ENCODE measurements around the gene CFP.

CFP gene

GRCh38 chrX:47587091-47587891, 42.4 kb downstream of the CFP start:
- no peak overlapping the region for H3K4me3 ChIP-seq (ENCODE audit: low read depth, low read length)
- TF ChIP-seq, protein P1, sequence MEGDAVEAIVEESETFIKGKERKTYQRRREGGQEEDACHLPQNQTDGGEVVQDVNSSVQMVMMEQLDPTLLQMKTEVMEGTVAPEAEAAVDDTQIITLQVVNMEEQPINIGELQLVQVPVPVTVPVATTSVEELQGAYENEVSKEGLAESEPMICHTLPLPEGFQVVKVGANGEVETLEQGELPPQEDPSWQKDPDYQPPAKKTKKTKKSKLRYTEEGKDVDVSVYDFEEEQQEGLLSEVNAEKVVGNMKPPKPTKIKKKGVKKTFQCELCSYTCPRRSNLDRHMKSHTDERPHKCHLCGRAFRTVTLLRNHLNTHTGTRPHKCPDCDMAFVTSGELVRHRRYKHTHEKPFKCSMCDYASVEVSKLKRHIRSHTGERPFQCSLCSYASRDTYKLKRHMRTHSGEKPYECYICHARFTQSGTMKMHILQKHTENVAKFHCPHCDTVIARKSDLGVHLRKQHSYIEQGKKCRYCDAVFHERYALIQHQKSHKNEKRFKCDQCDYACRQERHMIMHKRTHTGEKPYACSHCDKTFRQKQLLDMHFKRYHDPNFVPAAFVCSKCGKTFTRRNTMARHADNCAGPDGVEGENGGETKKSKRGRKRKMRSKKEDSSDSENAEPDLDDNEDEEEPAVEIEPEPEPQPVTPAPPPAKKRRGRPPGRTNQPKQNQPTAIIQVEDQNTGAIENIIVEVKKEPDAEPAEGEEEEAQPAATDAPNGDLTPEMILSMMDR (IDR thresholded peaks at IDR 0.05; ENCODE audit: borderline replicate concordance, insufficient read depth, low read depth, low read length), result no peak

DNA sequence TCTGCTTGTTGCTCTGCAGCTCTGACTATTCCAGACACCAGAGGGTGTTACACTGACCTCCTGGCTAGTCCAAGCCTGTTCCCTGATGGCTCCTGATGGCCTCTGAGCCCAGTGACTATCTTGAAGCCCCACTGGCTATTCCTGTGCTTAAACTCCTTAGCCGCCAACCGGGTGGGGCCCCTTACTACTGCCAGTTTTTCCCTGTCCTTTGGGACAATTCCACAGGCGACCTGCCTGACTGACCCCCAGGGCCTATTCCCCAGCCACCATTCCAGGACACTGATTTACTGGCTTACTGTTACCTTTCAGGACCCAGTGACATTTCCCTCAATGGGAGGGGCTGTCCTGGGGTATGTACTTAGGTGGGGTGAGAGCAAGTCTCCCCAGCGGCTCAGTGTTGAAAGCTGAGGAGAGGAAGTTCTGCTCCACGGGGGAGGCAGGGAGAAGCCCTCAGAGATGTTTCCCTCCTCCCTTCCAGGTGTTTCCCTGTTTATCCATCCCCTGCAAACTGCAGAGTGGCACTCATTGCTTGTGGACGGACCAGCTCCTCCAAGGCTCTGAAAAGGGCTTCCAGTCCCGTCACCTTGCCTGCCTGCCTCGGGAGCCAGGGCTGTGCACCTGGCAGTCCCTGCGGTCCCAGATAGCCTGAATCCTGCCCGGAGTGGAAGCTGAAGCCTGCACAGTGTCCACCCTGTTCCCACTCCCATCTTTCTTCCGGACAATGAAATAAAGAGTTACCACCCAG, 43.5 kb downstream of the CFP start:
- no peak overlapping the region for H3K4me3 ChIP-seq (ENCODE audit: low read depth, low read length)
- TF ChIP-seq, protein P1 (IDR thresholded peaks at IDR 0.05; ENCODE audit: borderline replicate concordance, insufficient read depth, low read depth, low read length), result no peak

DNA sequence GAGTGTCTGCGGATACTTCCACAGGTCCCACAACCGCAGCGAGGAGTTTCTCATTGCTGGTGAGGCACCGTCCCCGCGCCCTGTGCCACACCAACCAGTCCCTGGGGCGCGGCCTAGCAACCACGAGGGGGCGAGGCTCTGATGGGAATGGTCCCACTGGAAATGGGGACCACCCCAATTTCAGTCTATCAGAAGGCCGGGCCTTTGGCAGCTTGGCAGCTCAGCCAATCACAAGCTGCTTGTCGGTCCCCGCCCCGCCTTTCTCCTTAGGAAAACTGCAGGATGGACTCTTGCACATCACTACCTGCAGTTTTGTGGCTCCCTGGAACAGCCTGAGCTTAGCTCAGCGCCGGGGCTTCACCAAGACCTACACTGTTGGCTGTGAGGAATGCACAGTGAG, 44.5 kb downstream of the CFP start:
- TF ChIP-seq, protein P1 (IDR thresholded peaks at IDR 0.05; ENCODE audit: borderline replicate concordance, insufficient read depth, low read depth, low read length), result no peak
- H3K4me3 ChIP-seq (ENCODE audit: low read depth, low read length), result no peak overlapping the region

GRCh38 chrX:47584714-47585113, 45.0 kb downstream of the CFP start:
- TF ChIP-seq, protein P1 (IDR thresholded peaks at IDR 0.05; ENCODE audit: borderline replicate concordance, insufficient read depth, low read depth, low read length), result no peak
- H3K4me3 ChIP-seq (ENCODE audit: low read depth, low read length), result no peak overlapping the region

- peak overlapping the region; percentile 6 for H3K4me3 ChIP-seq (ENCODE audit: low read depth, low read length)
- TF ChIP-seq, protein P1 (IDR thresholded peaks at IDR 0.05; ENCODE audit: borderline replicate concordance, insufficient read depth, low read depth, low read length), result no peak
Observed at GRCh38 chrX:47583240-47583861, 46.4 kb downstream of the CFP start.

GRCh38 chrX:47581731-47582647, 47.7 kb downstream of the CFP start, which contains the start of gene TIMP1:
TIMP1 (plus strand) TSS chrX:47582436; CDS start chrX:47583416, 980 bp downstream.
- peak within 1 kb of the TSS; percentile 64 for H3K4me3 ChIP-seq (ENCODE audit: low read depth, low read length)
- TF ChIP-seq, protein P1 (IDR thresholded peaks at IDR 0.05; ENCODE audit: borderline replicate concordance, insufficient read depth, low read depth, low read length), result no peak
